Panc1 (cell line): ENCODE data around the gene KRTCAP2. TPM values are rescaled to one million over a fixed set of nuclear protein-coding genes. Genes with fewer than 3 reads are reported as not detected.
"Not testable (repeated sequence)": the region's sequence is repeated elsewhere in the genome, so short reads cannot be mapped to it uniquely, and the experiment has no call there.

ENCODE experiments used
- ATAC-seq: fragments of 200-7000 bp; cut with Tn5 transposase; 2 replicates; pipeline ENCODE4 v1.9.1; 2020; ENCODE audit warnings: mild to moderate bottlenecking, moderate library complexity
- Bru-seq: library from RNA; stranded (reverse); fragments of 400-500 nt; gene quantifications from one replicate; lab custom pipeline; 2021; lab: Mats Ljungman, UMichigan
- BruChase-seq, 2 experiments: library from RNA; stranded (reverse); fragments of 400-500 nt; gene quantifications; one replicate each; lab custom pipeline; 2021; lab: Mats Ljungman, UMichigan
- BruUV-seq: library from RNA; stranded (reverse); fragments of 400-500 nt; replicated peaks from 2 replicates; lab custom pipeline; 2021; lab: Mats Ljungman, UMichigan
- CTCF ChIA-PET: fragments of 300-600 bp; sonication (Branson Sonifier 250); formaldehyde crosslinking; loops from one replicate; lab custom pipeline; 2022; ENCODE audit warnings: antibody characterized with exemption; lab: Charles Lee
- POLR2A ChIA-PET: fragments of 300-600 bp; sonication (Branson Sonifier 250); formaldehyde crosslinking; loops from one replicate; lab custom pipeline; 2022; ENCODE audit warnings: antibody characterized with exemption; lab: Charles Lee
- DNase-seq: peaks from one replicate; pipeline ENCODE4 v3.0.0-alpha.2; 2010; ENCODE audit warnings: low read depth, low spot score
- H3K27ac ChIP-seq: 2 replicates; pipeline ENCODE4 v1.5.1; 2011; ENCODE audit warnings: mild to moderate bottlenecking, low read length, inconsistent platforms
- H3K27me3 ChIP-seq: fragments of 200-500 bp; sonication (Bioruptor generic); 2 replicates; pipeline ENCODE4 v1.6.0; 2014; ENCODE audit warnings: low read length, inconsistent platforms; ENCODE audit not compliant: control insufficient read depth, insufficient read depth
- H3K36me3 ChIP-seq: fragments of 200-500 bp; sonication (Bioruptor generic); 2 replicates; pipeline ENCODE4 v1.5.1; 2014; ENCODE audit warnings: inconsistent platforms, mild to moderate bottlenecking, low read length, moderate library complexity; ENCODE audit not compliant: control insufficient read depth, insufficient read depth
- H3K4me1 ChIP-seq: 2 replicates; pipeline ENCODE4 v1.5.1; 2011; ENCODE audit warnings: inconsistent platforms, mild to moderate bottlenecking, low read length, moderate library complexity; ENCODE audit not compliant: control insufficient read depth, insufficient read depth
- H3K4me3 ChIP-seq, 2 experiments: 2 replicates each; pipeline ENCODE4 v1.5.1; 2011 to 2012; ENCODE audit warnings: low read depth in 2 of 2, low read length in 2 of 2, mild to moderate bottlenecking in 2 of 2, inconsistent platforms in 1 of 2, moderate library complexity in 1 of 2
- H3K9me3 ChIP-seq: fragments of 200-500 bp; sonication (Bioruptor generic); 2 replicates; pipeline ENCODE4 v1.5.1; 2014; ENCODE audit warnings: low read depth, mild to moderate bottlenecking, inconsistent platforms, low read length, moderate library complexity; ENCODE audit not compliant: control insufficient read depth, insufficient read depth
- POLR2AphosphoS5 ChIP-seq: IDR thresholded peaks from 2 replicates; pipeline ENCODE4 v1.6.1; 2012; ENCODE audit warnings: mild to moderate bottlenecking, low read depth, low read length, moderate library complexity
- SIN3A ChIP-seq: IDR thresholded peaks from 2 replicates; pipeline ENCODE4 v1.6.1; 2012; ENCODE audit warnings: low read depth, mild to moderate bottlenecking, low read length, moderate library complexity, borderline replicate concordance; ENCODE audit not compliant: insufficient read depth
- TCF7L2 ChIP-seq: IDR thresholded peaks from 2 replicates; pipeline ENCODE4 v1.6.1; 2011; ENCODE audit warnings: mild to moderate bottlenecking, low read depth, low read length, inconsistent platforms
- in situ Hi-C: cut with HindIII; loops from 2 replicates; pipeline ENCODE4 v1.10.0; 2016; ENCODE audit warnings: low sequenced_read_pairs, low pct_unique_long_range_greater_than_20kb
- intact Hi-C: fragments of 100-400 bp; cut with micrococcal nuclease; formaldehyde crosslinking; loops from one replicate; pipeline ENCODE4 v1.10.0; 2022; ENCODE audit not compliant: unreplicated experiment
- long read RNA-seq: library from polyadenylated mRNA; unstranded; transcript quantifications from one replicate; pipeline ENCODE4 v2.0.0, GENCODE V29; 2021; ENCODE audit not compliant: unreplicated experiment
- polyA plus RNA-seq: library from polyadenylated mRNA; unstranded; fragments of >200 nt; gene quantifications from one replicate; pipeline ENCODE4 v1.2.1, GENCODE V29; 2012; ENCODE audit warnings: missing spikeins; ENCODE audit not compliant: insufficient read length
- total RNA-seq: library from RNA; stranded (reverse); gene quantifications from one replicate; pipeline ENCODE4 v1.2.1, GENCODE V29; 2021; ENCODE audit not compliant: unreplicated experiment
- TF ChIP-seq, protein P1 (sequence below), 2 experiments: IDR thresholded peaks; 2 replicates each; pipeline ENCODE4 v1.6.1; 2011 to 2012; ENCODE audit warnings: low read depth in 2 of 2, control low read depth in 1 of 2, low read length in 1 of 2, mild to moderate bottlenecking in 1 of 2, moderate library complexity in 1 of 2; ENCODE audit not compliant: insufficient read depth in 1 of 2
- TF ChIP-seq, protein P2 (sequence below): fragments of 450-650 bp; IDR thresholded peaks from 2 replicates; pipeline ENCODE4 v1.5.1; 2017; ENCODE audit warnings: mild to moderate bottlenecking

Gene KRTCAP2
- total RNA-seq, result 155 TPM
- 207 TPM for polyA plus RNA-seq
- percentile 83 among the genes with signal in this experiment for Bru-seq, nascent RNA
- BruChase-seq, experiment 1, labeled RNA remaining after a 2-hour chase, result percentile 89 among the genes with signal in this experiment
- percentile 97 among the genes with signal in this experiment for BruChase-seq, experiment 2, labeled RNA remaining after a 6-hour chase
- long read RNA-seq, transcript KRTCAP2-201 (5 exons, 552 nt), result minor isoform, 64 of 186 reads
- long read RNA-seq, transcript KRTCAP2-206 (4 exons, 785 nt), result major isoform, 113 of 186 reads
- long read RNA-seq, partial matches to known transcripts, result 4 of 186 reads
- long read RNA-seq, other reads (novel, unspliced or antisense), result 3 of 186 reads

DNA sequence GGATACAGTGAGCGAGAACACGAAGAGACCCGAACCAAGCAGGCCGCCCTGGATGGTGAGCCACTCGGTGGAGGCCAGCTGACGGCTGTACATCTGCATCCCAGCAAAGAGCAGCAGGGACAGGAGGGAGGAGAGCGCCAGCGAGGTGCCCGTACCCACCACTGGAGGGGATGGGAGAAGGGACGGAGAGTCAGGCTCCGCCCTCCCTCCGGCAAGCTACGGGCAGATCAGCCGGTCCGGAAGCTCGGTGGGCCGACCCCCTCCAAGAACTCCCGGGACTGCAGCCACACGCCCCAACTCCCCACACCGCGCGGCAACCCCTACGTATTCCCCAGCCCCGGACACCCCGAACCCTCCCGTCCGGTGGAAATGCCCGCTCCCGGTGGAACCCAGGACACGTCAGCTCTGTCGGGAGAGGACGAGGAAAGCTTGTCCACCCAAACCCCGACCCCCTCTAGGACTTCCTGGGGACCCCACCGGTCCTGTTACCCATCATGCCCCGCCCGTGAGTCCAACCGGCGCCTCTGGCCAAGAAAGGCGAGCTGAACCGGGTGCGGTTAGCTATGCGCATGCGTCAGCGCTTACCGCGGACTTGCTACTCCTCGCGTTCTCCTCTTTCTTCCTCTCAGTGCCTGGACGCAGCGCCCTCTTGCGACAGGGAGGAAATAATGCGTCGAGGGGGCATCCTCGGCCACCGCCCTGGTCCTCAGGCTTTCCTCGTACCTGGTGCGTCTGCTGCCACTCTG lies at the start of gene KRTCAP2:
KRTCAP2 (minus strand) TSS at position 573 of the 746 bp plus-strand sequence; CDS start at position 493, 80 bp downstream.
- ChIA-PET POLR2A (interaction anchor here (0.5 to 2.5 kb wide), 6 partner anchors 21 to 1521 kb away, joined by 3 to 18 read pairs (median 4); no protein-coding TSS in a partner anchor), CTCF (interaction anchor here (0.5 to 1.9 kb wide), 13 partner anchors 8 to 88 kb away, joined by 3 to 15 read pairs (median 4); no protein-coding TSS in a partner anchor)
- no peaks in the 10 kb centered on the region for H3K9me3 ChIP-seq
- H3K27ac ChIP-seq, result peak within 1 kb of the TSS; percentile 92
- peaks cover 24% of the 10 kb centered on the region for H3K4me1 ChIP-seq
- in situ Hi-C loops (no loop called here), intact Hi-C loops (no loop called here)
- peak within 1 kb of the TSS; percentile 88 to 89 for H3K4me3 ChIP-seq
- no peaks in the 10 kb centered on the region; the same call in 1 of the 2 replicates for H3K36me3 ChIP-seq
- no TSS peak for BruUV-seq
- H3K27me3 ChIP-seq, result no peaks in the 10 kb centered on the region
- DNase-seq (peak; percentile 89), ATAC-seq (peak; percentile 81)
- TF ChIP-seq SIN3A (peak; percentile 13; the same call in 1 of the 2 replicates), POLR2AphosphoS5 (peak; percentile 96), TCF7L2 (peak; percentile 44; the same call in 1 of the 2 replicates)
- TF ChIP-seq, protein P1, sequence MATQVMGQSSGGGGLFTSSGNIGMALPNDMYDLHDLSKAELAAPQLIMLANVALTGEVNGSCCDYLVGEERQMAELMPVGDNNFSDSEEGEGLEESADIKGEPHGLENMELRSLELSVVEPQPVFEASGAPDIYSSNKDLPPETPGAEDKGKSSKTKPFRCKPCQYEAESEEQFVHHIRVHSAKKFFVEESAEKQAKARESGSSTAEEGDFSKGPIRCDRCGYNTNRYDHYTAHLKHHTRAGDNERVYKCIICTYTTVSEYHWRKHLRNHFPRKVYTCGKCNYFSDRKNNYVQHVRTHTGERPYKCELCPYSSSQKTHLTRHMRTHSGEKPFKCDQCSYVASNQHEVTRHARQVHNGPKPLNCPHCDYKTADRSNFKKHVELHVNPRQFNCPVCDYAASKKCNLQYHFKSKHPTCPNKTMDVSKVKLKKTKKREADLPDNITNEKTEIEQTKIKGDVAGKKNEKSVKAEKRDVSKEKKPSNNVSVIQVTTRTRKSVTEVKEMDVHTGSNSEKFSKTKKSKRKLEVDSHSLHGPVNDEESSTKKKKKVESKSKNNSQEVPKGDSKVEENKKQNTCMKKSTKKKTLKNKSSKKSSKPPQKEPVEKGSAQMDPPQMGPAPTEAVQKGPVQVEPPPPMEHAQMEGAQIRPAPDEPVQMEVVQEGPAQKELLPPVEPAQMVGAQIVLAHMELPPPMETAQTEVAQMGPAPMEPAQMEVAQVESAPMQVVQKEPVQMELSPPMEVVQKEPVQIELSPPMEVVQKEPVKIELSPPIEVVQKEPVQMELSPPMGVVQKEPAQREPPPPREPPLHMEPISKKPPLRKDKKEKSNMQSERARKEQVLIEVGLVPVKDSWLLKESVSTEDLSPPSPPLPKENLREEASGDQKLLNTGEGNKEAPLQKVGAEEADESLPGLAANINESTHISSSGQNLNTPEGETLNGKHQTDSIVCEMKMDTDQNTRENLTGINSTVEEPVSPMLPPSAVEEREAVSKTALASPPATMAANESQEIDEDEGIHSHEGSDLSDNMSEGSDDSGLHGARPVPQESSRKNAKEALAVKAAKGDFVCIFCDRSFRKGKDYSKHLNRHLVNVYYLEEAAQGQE (IDR thresholded peaks at IDR 0.05; ENCODE audit: insufficient read depth in 1 of 2, low read depth in 2 of 2, low read length in 1 of 2), result 0 out of 4 replicates have a peak, but pooled peaks of 1 of the 2 experiments have one; percentile 46
- TF ChIP-seq, protein P2, sequence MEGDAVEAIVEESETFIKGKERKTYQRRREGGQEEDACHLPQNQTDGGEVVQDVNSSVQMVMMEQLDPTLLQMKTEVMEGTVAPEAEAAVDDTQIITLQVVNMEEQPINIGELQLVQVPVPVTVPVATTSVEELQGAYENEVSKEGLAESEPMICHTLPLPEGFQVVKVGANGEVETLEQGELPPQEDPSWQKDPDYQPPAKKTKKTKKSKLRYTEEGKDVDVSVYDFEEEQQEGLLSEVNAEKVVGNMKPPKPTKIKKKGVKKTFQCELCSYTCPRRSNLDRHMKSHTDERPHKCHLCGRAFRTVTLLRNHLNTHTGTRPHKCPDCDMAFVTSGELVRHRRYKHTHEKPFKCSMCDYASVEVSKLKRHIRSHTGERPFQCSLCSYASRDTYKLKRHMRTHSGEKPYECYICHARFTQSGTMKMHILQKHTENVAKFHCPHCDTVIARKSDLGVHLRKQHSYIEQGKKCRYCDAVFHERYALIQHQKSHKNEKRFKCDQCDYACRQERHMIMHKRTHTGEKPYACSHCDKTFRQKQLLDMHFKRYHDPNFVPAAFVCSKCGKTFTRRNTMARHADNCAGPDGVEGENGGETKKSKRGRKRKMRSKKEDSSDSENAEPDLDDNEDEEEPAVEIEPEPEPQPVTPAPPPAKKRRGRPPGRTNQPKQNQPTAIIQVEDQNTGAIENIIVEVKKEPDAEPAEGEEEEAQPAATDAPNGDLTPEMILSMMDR, result peak; percentile 97

- CTCF ChIA-PET, result interaction anchor here (0.6 kb wide), 1 partner anchor 31 kb away, joined by 3 read pairs; no protein-coding TSS in a partner anchor
- H3K27me3 ChIP-seq, BruUV-seq, POLR2A ChIA-PET, DNase-seq, H3K4me3 ChIP-seq, in situ Hi-C loops, H3K9me3 ChIP-seq, intact Hi-C loops, H3K36me3 ChIP-seq, ATAC-seq: not testable (repeated sequence)
- Histone ChIP-seq H3K27ac (peak overlapping the region; percentile 2; the same call in 1 of the 2 replicates), H3K4me1 (peaks cover 15% of the 10 kb centered on the region)
These were observed 47.3 kb upstream of the KRTCAP2 start for GRCh38 chr1:155220211-155220965.
